HL-60 (cell line): Measurements from ENCODE around the gene EXTL1.

ENCODE experiments used
- DNase-seq, 2 experiments: peaks; one replicate each; pipeline ENCODE4 v3.0.0-alpha.2; 2010 to 2020; ENCODE audit warnings: low read depth in 1 of 2, low spot score in 1 of 2
- H3K27ac ChIP-seq: fragments of 250-450 bp; sonication (Bioruptor Pico); replicated peaks from 2 replicates; pipeline ENCODE4 v1.5.1; 2020; ENCODE audit warnings: mild to moderate bottlenecking, moderate library complexity
- H3K27me3 ChIP-seq: fragments of 250-450 bp; sonication (Bioruptor Pico); 2 replicates; pipeline ENCODE4 v1.5.1; 2021; ENCODE audit warnings: mild to moderate bottlenecking, moderate library complexity; ENCODE audit not compliant: insufficient read depth, poor library complexity, severe bottlenecking
- H3K4me3 ChIP-seq: replicated peaks from 2 replicates; pipeline ENCODE4 v1.5.1; 2011; ENCODE audit warnings: mild to moderate bottlenecking, control low read depth, low read length; ENCODE audit not compliant: insufficient read depth
- GABPA ChIP-seq: IDR thresholded peaks from 2 replicates; pipeline ENCODE4 v1.6.1; 2012; ENCODE audit warnings: low read depth
- POLR2AphosphoS5 ChIP-seq: IDR thresholded peaks from 2 replicates; pipeline ENCODE4 v1.6.1; 2012; ENCODE audit warnings: low read depth
- SPI1 ChIP-seq: IDR thresholded peaks from 2 replicates; pipeline ENCODE4 v1.6.1; 2012; ENCODE audit warnings: low read depth, mild to moderate bottlenecking, borderline replicate concordance
- TF ChIP-seq, protein P1 (sequence below): IDR thresholded peaks from one replicate; pipeline ENCODE4 v1.5.1; 2011; ENCODE audit warnings: low read length, control low read depth, inconsistent platforms; ENCODE audit not compliant: insufficient read depth
- TF ChIP-seq, protein P2 (sequence below): IDR thresholded peaks from 2 replicates; pipeline ENCODE4 v1.6.1; 2012; ENCODE audit warnings: low read depth; ENCODE audit not compliant: insufficient replicate concordance

EXTL1 gene

DNA sequence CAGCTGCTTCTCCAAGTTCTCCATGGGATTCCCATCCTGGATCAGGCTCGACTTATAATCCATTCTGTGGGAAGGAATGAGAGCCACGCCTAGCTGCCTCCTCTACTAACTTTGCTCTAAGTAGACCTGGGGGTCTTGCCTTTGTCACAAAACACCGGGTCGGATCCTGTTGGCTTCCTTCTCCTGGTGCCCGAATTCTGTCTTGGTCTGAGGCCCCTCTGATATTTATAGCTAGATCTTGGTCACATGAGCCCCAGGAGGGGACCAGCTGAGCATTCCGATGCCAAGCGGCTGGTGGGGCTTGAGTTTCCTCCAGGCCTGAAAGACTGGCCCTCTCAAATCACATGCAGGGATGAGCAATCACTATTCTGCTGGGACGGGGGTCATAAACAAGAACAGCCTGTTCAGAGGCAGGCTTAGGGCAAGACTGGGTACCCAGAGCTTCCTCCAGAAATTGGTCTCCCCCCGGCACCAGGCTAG, 45.9 kb downstream of the EXTL1 start, which contains the start of gene TRIM63:
Gene TRIM63, minus strand, starts transcription at position 199 of the 480 bp plus-strand sequence. Its CDS starts 136 bp downstream, at position 63.
- no peak for DNase-seq
- no peak within 1 kb of the TSS for H3K4me3 ChIP-seq
- peaks cover 8% of the 10 kb centered on the region for H3K27me3 ChIP-seq
- TF ChIP-seq, protein P1, sequence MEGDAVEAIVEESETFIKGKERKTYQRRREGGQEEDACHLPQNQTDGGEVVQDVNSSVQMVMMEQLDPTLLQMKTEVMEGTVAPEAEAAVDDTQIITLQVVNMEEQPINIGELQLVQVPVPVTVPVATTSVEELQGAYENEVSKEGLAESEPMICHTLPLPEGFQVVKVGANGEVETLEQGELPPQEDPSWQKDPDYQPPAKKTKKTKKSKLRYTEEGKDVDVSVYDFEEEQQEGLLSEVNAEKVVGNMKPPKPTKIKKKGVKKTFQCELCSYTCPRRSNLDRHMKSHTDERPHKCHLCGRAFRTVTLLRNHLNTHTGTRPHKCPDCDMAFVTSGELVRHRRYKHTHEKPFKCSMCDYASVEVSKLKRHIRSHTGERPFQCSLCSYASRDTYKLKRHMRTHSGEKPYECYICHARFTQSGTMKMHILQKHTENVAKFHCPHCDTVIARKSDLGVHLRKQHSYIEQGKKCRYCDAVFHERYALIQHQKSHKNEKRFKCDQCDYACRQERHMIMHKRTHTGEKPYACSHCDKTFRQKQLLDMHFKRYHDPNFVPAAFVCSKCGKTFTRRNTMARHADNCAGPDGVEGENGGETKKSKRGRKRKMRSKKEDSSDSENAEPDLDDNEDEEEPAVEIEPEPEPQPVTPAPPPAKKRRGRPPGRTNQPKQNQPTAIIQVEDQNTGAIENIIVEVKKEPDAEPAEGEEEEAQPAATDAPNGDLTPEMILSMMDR = no peak
- TF ChIP-seq SPI1 (no peak), GABPA (no peak), POLR2AphosphoS5 (no peak)
- TF ChIP-seq, protein P2, sequence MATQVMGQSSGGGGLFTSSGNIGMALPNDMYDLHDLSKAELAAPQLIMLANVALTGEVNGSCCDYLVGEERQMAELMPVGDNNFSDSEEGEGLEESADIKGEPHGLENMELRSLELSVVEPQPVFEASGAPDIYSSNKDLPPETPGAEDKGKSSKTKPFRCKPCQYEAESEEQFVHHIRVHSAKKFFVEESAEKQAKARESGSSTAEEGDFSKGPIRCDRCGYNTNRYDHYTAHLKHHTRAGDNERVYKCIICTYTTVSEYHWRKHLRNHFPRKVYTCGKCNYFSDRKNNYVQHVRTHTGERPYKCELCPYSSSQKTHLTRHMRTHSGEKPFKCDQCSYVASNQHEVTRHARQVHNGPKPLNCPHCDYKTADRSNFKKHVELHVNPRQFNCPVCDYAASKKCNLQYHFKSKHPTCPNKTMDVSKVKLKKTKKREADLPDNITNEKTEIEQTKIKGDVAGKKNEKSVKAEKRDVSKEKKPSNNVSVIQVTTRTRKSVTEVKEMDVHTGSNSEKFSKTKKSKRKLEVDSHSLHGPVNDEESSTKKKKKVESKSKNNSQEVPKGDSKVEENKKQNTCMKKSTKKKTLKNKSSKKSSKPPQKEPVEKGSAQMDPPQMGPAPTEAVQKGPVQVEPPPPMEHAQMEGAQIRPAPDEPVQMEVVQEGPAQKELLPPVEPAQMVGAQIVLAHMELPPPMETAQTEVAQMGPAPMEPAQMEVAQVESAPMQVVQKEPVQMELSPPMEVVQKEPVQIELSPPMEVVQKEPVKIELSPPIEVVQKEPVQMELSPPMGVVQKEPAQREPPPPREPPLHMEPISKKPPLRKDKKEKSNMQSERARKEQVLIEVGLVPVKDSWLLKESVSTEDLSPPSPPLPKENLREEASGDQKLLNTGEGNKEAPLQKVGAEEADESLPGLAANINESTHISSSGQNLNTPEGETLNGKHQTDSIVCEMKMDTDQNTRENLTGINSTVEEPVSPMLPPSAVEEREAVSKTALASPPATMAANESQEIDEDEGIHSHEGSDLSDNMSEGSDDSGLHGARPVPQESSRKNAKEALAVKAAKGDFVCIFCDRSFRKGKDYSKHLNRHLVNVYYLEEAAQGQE = no peak
- no peak within 1 kb of the TSS for H3K27ac ChIP-seq

DNA sequence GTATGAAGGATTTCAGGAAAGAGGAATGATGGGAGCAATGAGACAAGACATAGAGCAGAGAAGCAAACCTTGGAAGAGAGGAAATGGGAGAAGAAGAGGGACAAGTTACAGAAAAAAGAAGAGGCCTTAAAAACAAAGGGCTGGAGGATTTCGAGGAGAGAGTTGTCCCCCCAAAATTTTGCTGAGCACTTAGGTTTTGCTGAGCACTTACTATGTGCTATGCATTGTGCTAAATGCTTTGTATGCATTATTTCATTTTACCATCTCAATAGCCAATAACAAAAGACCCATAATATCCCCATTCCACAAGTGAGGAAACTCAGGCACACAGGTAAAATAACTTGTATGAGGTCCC, 48.3 kb downstream of the EXTL1 start:
- peaks cover 8% of the 10 kb centered on the region for H3K27me3 ChIP-seq

DNA sequence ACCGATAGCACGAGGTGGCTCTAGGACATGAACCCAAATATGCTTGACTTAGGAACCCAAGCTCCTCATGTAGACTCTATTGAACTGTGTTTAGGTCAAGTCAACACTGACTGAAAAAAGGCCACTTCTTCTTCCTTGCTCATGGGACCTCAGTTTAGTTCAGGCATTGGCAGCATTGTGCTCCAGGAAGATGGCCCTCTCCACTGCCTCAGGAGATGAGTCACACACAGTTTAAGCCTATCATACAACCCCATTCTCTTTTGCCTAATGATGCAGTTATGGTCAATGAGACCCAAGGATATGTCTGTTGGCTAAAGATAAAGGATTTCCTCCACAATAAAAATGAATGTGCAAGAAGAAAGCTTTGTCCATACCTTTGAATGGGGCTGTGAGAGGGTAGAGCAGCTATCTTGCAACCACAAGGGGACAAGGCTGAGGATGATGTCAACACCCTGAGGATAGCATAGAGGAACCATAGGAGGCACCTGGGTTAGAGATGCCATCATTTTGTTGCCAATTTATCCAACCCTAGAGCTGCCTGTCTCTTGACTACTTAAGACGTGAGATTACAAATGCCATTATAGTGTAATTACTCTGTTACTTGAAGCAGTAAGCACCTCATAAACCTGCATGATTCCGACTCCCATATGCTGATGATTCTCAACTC, 48.9 kb downstream of the EXTL1 start:
- no peak for TF ChIP-seq GABPA
- TF ChIP-seq, protein P2 = no peak
- TF ChIP-seq, protein P1 = no peak
- TF ChIP-seq POLR2AphosphoS5 = no peak
- no peak for TF ChIP-seq SPI1
- DNase-seq = no peak
- no peak overlapping the region for H3K4me3 ChIP-seq
- H3K27ac ChIP-seq = no peak overlapping the region
- H3K27me3 ChIP-seq = peaks cover 8% of the 10 kb centered on the region

More for the DNA sequence above, 48.3 kb downstream of the EXTL1 start:
- TF ChIP-seq, protein P2 = no peak
- TF ChIP-seq POLR2AphosphoS5 = no peak
- TF ChIP-seq, protein P1 = no peak
- no peak for TF ChIP-seq GABPA
- no peak for TF ChIP-seq SPI1
- Histone ChIP-seq H3K4me3 (no peak overlapping the region), H3K27ac (no peak overlapping the region)
- DNase-seq = no peak
